ENCODE data around the gene RPSA.
"Not testable (repeated sequence)": the region's sequence is repeated elsewhere in the genome, so short reads cannot be mapped to it uniquely, and the experiment has no call there.

RPSA gene

DNA sequence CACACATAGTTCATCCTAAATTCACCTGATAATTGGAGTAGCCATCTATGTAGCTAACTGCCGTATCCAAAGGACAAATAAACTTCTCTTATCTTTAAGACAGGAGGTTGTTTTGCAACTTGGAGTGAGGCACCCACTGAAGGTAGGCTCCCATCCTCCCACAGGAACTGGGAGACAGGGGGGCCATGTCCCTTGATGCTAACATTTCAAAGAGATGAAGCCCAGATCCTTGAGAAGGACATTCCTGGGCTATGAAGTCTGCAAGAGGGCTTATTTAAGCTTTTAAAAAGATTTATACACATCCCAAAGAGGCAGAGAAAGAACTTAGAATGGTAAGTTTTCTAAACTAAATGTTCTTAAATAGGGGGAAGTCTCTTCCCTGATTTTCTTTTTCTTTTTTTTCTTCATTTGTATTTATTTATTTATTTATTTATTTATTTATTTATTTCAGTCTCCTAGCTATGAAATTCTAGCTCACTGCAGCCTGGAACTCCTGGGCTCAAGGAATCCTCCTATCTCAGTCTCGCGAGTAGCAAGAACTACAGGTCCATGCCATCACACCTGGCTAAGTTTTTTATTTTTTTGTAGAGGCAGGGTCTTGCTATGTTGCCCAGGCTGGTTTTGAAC, 48.2 kb downstream of the RPSA start:
- no peak for DNase-seq (ENCODE audit: low read depth)

DNA sequence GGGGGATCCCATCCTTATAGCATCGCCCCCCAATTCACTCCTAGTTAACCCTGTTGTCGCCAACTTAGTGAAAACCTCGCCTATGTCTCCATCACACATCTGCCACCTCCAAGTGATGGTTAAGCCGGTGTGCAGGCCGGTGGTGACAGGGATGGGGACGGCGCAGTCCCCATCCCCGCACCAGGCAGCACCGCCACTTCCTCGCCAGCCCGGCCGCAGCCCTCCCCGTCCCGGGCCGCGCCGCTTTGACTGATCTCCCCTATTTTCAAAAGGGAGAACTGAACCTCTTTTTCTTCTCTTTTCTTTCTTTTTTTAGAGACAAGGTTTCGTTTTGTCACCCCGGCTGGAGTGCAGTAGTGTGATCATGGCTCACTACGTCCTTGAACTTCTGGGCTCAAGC, 49.6 kb downstream of the RPSA start:
- no peak for DNase-seq (ENCODE audit: low read depth)

DNA sequence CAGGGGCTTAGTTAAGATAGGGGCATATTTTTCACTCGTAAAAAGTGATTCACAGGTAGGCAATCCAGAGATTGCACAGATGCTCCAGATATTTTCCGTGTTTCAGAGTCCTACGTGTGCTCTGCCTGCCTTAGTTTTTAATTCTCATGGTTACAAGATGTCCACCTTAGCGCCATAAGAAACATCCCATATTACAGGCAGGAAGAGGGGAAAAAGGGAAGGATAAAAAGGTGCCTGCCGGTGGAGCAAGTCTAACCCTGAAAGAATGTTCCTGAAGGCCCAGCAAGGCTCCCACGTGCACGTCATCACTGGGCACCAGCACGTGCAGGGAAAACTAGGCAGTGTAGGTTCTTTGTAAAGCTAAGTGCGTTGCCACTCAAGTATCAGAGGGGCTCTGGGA, 50.8 kb downstream of the RPSA start:
- no peak for DNase-seq (ENCODE audit: low read depth)

DNA sequence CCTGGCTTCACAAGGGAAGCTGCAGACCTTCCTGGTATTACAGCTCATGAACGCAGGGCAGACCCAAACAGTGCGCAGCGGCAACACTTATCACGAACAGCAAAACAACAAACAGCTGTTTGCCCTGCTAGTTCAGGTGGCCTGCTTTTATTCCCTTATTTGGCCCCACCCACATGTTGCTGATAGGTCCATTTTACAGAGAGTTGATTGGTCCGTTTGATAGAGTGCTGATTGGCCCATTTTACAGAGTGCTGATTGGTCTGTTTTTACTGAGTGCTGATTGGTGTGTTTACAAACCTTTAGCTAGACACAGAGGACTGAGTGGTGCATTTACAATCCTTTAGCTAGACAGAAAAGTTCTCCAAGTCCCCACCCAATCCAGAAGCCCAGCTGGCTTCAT, 52.1 kb downstream of the RPSA start:
- DNase-seq (ENCODE audit: low read depth), result not testable (repeated sequence)

DNA sequence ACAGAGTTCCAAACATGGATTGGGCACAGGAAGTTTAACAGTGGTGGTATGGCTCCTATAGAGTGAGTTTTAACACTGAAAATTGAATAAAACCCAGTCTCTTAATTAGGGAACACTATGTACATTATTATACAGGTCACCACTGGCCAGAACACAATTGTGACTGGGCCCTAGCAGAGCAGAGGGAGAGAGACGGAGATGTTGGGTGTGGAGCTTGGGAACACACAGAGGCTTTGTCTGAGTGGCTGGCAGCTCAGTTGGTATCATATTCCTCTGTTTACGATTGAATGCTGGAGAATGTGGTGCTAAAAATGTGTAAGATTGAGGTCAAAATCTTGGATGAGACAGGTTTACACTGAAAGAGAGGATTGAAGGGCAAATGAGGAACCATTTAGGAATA, 54.2 kb downstream of the RPSA start:
- no peak for DNase-seq (ENCODE audit: low read depth)

All from non-pigmented ciliary epithelial cell (primary cell).